Fibroblast of skin of left quadriceps (primary cell): ENCODE results near the gene SLC9C1.

Source experiments
- DNase-seq, 2 experiments: peaks; one replicate each; pipeline ENCODE4 v3.0.0-alpha.2; 2013; ENCODE audit warnings: low read depth in 2 of 2

Gene SLC9C1

GRCh38 chr3:112306825-112307224, 12.8 kb upstream of the SLC9C1 start:
- DNase-seq = no peak

GRCh38 chr3:112304611-112305010, 10.6 kb upstream of the SLC9C1 start:
- no peak for DNase-seq

DNA sequence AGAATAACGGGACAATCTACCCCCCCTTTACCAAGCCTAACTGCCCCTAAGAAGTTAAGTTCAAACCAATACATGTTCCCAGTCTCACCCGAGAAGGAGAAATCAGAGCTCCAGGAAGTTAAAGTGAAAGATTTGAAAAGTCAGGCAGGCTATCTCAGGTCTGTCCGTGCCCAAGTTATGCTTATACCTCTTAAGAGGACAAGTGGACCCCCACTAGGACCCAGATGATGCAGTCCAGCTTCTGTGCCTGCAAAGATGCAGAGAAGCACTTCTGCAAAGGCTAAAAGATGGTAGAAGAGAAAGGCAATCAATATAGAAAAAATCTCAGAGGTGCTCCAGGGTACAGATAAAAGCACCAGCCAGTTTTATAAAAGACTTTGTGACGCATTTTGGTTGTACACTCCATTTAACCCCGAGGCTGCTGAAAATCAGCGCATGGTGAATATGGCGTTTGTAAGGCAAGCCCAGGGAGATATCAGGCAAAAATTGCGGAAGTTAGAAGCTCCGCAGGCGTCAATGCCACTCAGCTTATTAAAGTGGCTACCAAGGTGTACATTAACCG, 9.8 kb upstream of the SLC9C1 start:
- no peak for DNase-seq

GRCh38 chr3:112302881-112303763, 9.1 kb upstream of the SLC9C1 start:
- DNase-seq = no peak

DNA sequence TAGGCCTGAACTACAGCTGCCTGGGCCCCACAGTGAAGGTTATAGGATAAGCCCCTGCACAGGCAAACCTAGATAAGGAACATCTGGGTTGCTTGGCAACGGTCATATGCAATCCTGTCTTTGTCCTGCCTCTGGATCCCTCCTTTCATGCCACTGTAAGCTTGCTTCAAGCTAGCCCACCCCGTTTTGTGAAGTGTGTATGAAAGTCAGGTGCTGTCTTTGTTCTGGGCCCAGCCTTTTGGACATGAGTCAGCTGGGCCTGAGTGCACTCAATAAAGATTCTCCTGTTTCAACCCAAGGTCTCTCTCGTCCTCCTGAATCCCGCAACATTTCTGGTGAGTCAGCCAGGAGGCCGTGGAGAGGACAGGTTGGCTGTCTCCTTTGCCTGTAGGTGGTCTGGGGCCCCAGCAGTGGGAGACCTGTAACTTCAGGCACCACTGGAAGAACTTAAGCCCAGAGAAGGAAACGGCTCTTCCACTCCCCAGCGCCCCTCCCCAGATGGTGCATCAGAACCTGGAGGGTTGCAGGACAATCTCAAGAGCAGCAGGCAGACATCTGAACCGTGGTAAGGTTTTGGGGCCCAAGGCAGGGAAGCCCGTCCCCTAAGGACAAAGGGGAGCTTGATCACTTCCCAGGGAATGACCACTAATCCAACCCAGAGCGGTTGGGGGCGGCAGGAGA, 8.3 kb upstream of the SLC9C1 start:
- DNase-seq = no peak

GRCh38 chr3:112298781-112299180, 4.8 kb upstream of the SLC9C1 start:
- DNase-seq = no peak

DNA sequence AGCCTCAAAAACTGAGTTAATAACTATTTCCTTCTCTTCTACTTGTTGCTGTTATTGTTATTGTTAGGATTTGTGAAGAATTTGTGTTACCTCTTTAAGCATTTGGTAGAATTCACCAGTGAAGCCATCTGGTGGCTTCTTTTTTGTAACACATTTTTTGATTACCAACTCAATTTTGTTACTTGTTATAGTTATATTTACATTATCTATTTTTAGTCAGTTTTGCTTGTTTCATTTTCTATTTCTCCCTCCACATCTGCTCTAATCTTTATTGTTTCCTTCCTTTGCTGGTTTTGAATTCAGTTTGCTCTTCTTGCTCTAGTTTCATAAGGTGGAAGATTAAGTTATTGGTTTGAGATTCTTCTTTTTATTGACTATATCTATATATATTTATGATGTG, 3.7 kb upstream of the SLC9C1 start:
- DNase-seq = no peak

GRCh38 chr3:112289011-112289410, 5.0 kb downstream of the SLC9C1 start:
- no peak for DNase-seq

DNA sequence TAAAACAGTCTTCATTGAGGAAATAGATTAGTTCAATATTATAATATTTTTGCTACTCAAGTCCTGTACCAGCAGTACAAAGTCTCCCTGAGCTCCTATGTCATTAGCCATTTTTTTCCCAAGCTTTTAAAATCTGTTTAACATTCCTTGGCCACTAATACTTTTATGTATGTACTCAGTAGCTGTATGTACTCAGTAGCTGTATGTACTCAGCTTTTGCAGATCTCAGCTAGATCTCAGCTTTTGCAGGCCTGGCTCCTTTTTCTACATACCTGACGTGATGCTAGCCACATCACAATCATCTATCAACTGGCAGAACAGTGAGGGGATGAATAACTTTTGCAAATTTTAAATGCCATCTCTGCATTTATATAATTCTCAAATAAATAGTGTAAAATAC, 13.8 kb downstream of the SLC9C1 start:
- DNase-seq = no peak

DNA sequence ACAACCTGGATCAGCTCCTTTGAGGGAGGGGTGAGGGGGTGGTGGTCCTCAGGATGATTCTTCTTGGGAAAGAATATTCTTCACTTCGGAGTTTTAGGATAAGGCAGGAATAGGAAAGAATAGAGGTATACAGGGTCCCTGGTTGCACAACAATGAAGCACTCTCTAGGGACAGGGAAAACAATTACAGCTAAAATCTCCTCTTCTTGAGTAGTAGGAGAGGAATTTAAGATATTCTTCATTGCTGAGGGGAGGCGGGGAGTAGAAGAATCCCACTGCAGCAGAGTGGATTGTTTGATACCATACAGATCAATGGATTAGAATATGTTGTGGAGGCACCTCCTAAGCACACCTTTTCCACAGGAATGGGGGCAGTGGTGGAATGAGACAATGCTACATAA, 20.5 kb downstream of the SLC9C1 start:
- no peak for DNase-seq

DNA sequence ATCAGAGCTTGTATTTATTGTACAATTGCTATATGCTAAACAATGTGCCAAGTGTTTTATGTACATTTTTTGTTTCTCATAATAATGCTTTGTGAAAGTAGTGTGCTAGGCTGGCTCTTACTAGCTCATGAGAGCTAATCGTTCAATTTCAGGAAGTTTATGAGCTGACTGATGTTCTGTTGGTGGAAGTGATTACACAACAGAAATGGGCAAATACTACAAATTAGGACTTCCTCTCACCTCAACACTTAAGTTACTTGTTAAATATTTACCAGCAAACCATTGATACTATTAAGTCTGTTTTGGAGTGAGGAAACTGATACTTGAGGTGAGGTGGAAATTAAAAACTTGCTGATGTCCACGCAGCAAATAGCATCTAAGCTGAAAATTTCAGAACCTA, 32.3 kb downstream of the SLC9C1 start:
- DNase-seq = no peak

- no peak for DNase-seq
Observed at GRCh38 chr3:112260563-112260962, 33.5 kb downstream of the SLC9C1 start.

- no peak for DNase-seq
Observed at GRCh38 chr3:112253301-112253971, 40.6 kb downstream of the SLC9C1 start.

DNA sequence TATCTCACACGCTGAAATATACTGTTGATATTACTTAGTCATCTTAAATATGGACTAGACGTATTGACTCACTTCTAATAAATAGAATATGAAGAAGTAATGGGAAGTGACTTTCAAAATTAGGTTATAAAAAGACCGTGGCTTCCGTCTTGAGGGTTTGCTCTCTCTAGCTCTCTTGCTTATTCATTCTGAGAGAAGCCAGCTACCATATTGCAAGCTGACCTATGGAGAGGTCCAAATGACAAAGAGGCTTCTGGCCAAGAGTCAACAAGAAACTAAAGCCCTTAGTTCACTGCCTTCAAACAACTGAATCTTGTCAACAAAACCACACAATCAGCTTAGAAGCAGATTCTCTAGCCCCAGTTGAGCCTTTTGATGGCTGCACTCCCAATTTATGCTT, 46.1 kb downstream of the SLC9C1 start:
- DNase-seq = no peak

- DNase-seq = no peak
Observed at GRCh38 chr3:112247350-112247749, 46.7 kb downstream of the SLC9C1 start.

GRCh38 chr3:112233083-112233482, 60.9 kb downstream of the SLC9C1 start:
- no peak for DNase-seq

GRCh38 chr3:112231727-112232126, 62.3 kb downstream of the SLC9C1 start:
- DNase-seq = no peak

DNA sequence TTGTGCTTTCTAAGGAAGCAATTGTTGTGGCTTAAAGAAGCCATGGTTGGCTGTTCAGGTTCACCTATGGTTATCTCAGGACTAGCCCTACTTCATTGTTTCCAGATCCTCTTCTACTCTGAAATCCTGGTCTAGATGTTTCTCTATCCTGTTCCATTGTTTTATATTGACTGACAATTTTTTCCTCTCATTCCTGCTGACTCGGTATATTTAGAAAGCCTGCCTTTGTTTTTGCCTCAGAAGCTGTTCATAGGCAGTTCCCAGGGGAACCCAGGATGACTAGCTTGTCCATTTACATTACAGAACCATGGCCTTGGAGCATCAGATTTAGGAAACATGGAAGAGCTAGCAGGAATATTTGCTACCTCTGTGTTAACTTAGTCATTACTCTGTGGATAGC, 64.0 kb downstream of the SLC9C1 start:
- no peak for DNase-seq

GRCh38 chr3:112228786-112229185, 65.2 kb downstream of the SLC9C1 start:
- no peak for DNase-seq

DNA sequence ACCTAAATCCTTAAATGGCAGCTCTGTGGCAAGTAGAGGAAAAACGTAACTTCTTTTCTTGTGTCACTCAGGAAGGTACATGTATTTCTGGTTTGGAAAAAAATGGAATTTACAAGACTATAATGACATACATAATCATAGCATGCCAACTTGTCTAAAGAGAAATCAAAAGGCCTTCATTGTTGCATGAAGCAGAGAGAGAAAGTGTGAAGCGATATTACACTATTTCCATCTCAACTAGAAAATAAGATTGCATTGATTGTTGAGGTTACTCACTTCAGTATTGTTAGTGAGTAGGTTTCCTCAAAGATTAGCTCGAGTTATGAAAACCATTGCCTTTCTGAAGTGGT, 93.7 kb downstream of the SLC9C1 start:
- no peak for DNase-seq

- DNase-seq = no peak
Observed at GRCh38 chr3:112199622-112200316, 94.2 kb downstream of the SLC9C1 start.

GRCh38 chr3:112197131-112197530, 96.9 kb downstream of the SLC9C1 start:
- no peak for DNase-seq
